Measurements from ENCODE around the gene SMARCA2.

DNA sequence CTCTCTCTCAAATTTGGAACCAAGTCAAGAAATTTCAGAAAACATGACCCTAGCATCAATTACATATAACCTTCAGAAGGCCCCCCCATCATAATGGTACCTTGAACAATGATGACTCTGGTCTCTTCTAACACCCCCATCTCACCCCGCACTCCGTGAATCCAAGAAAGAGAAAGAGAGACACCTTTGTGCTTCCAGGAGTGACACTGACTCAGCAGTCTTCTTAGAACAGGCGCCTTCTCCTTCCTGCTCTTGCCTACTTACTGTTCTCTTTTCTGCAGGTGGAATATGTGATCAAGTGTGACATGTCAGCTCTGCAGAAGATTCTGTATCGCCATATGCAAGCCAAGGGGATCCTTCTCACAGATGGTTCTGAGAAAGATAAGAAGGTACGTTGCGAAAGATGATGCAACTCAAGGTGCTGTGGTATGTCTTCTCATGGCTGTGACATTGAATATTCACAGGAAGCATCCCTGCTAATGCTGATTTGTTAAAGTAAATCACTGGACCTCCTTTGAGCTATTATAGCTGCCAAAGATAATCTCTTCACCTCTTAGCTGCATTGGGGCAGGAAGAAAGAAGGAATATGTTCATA, 81.3 kb downstream of the SMARCA2 start:
- TF ChIP-seq CTCF (IDR thresholded peaks at IDR 0.05) (no peak), EZH2 (IDR thresholded peaks at IDR 0.05) (no peak), EZH2phosphoT487 (IDR thresholded peaks at IDR 0.05) (no peak)
